ENCODE data around the gene MRPL2.
A peak's percentile ranks its signal among the peaks of the same experiment; 100 is the strongest.

MRPL2 gene

GRCh38 chr6:43074847-43075669 lies 15.8 kb upstream of the MRPL2 start:
- ATAC-seq (no peak), DNase-seq (no peak)
- no peaks in the 10 kb centered on the region for H3K9me3 Mint-ChIP-seq
- H3K4me3 Mint-ChIP-seq: peak overlapping the region; percentile 61
- H3K36me3 Mint-ChIP-seq (ENCODE audit: low read depth): peaks cover 1% of the 10 kb centered on the region
- H3K27me3 Mint-ChIP-seq: peaks cover 19% of the 10 kb centered on the region
- no peak overlapping the region for H3K27ac Mint-ChIP-seq
- peaks cover 5% of the 10 kb centered on the region for H3K4me1 Mint-ChIP-seq

GRCh38 chr6:43070028-43070632 lies 10.9 kb upstream of the MRPL2 start:
- ATAC-seq (peak; percentile 50), DNase-seq (no peak)
- no peak overlapping the region for H3K27ac Mint-ChIP-seq
- H3K4me3 Mint-ChIP-seq: no peak overlapping the region
- H3K4me1 Mint-ChIP-seq: no peaks in the 10 kb centered on the region
- H3K27me3 Mint-ChIP-seq: no peaks in the 10 kb centered on the region
- peaks cover 1% of the 10 kb centered on the region for H3K36me3 Mint-ChIP-seq (ENCODE audit: low read depth)
- no peaks in the 10 kb centered on the region for H3K9me3 Mint-ChIP-seq

GRCh38 chr6:43062818-43063217 lies 3.6 kb upstream of the MRPL2 start:
- no peaks in the 10 kb centered on the region for H3K27me3 Mint-ChIP-seq
- H3K27ac Mint-ChIP-seq: no peak overlapping the region
- DNase-seq (no peak), ATAC-seq (no peak)
- peaks cover 22% of the 10 kb centered on the region for H3K4me1 Mint-ChIP-seq
- H3K9me3 Mint-ChIP-seq: no peaks in the 10 kb centered on the region
- H3K4me3 Mint-ChIP-seq: no peak overlapping the region
- peaks cover 4% of the 10 kb centered on the region for H3K36me3 Mint-ChIP-seq (ENCODE audit: low read depth)

- Mint-ChIP-seq H3K9me3 (no peaks in the 10 kb centered on the region), H3K27me3 (no peaks in the 10 kb centered on the region), H3K36me3 (ENCODE audit: low read depth) (peaks cover 8% of the 10 kb centered on the region), H3K4me1 (peaks cover 26% of the 10 kb centered on the region), H3K27ac (no peak overlapping the region), H3K4me3 (no peak overlapping the region)
- no peak for ATAC-seq
- no peak for DNase-seq
Observed at GRCh38 chr6:43061861-43062260, 2.6 kb upstream of the MRPL2 start.

- Mint-ChIP-seq H3K36me3 (ENCODE audit: low read depth) (peaks cover 12% of the 10 kb centered on the region), H3K9me3 (no peaks in the 10 kb centered on the region)
- no peak for ATAC-seq
Observed at GRCh38 chr6:43060755-43061633, 1.8 kb upstream of the MRPL2 start.

GRCh38 chr6:43060034-43060754 lies 960 bp upstream of the MRPL2 start:
- peak overlapping the region; percentile 98 for H3K27ac Mint-ChIP-seq

More at GRCh38 chr6:43060755-43061633, 1.8 kb upstream of the MRPL2 start:
- no peak overlapping the region for H3K27ac Mint-ChIP-seq
- H3K4me1 Mint-ChIP-seq: peaks cover 30% of the 10 kb centered on the region
- H3K27me3 Mint-ChIP-seq: no peaks in the 10 kb centered on the region
- peak overlapping the region; percentile 96 for H3K4me3 Mint-ChIP-seq
- DNase-seq: no peak

GRCh38 chr6:43058531-43058930 lies 703 bp downstream of the MRPL2 start:
- Mint-ChIP-seq H3K9me3 (no peaks in the 10 kb centered on the region), H3K27me3 (no peaks in the 10 kb centered on the region), H3K27ac (peak overlapping the region; percentile 98), H3K36me3 (ENCODE audit: low read depth) (peaks cover 26% of the 10 kb centered on the region), H3K4me1 (peaks cover 37% of the 10 kb centered on the region), H3K4me3 (peak overlapping the region; percentile 96)
- DNase-seq (no peak), ATAC-seq (no peak)

More at GRCh38 chr6:43060034-43060754, 960 bp upstream of the MRPL2 start:
- ATAC-seq: no peak
- DNase-seq: no peak
- Mint-ChIP-seq H3K4me1 (peaks cover 31% of the 10 kb centered on the region), H3K4me3 (peak overlapping the region; percentile 96), H3K27me3 (no peaks in the 10 kb centered on the region), H3K36me3 (ENCODE audit: low read depth) (peaks cover 20% of the 10 kb centered on the region), H3K9me3 (no peaks in the 10 kb centered on the region)

GRCh38 chr6:43055966-43056365 lies 3.3 kb downstream of the MRPL2 start:
- H3K4me3 Mint-ChIP-seq: no peak overlapping the region
- peaks cover 30% of the 10 kb centered on the region for H3K36me3 Mint-ChIP-seq (ENCODE audit: low read depth)
- no peaks in the 10 kb centered on the region for H3K27me3 Mint-ChIP-seq
- peaks cover 53% of the 10 kb centered on the region for H3K4me1 Mint-ChIP-seq
- H3K9me3 Mint-ChIP-seq: no peaks in the 10 kb centered on the region
- H3K27ac Mint-ChIP-seq: no peak overlapping the region
- ATAC-seq (no peak), DNase-seq (no peak)

- peaks cover 35% of the 10 kb centered on the region for H3K36me3 Mint-ChIP-seq (ENCODE audit: low read depth)
- no peak for ATAC-seq
- H3K27ac Mint-ChIP-seq: peak overlapping the region; percentile 97
- H3K4me3 Mint-ChIP-seq: peak overlapping the region; percentile 97
- DNase-seq: no peak
- H3K4me1 Mint-ChIP-seq: peaks cover 46% of the 10 kb centered on the region
- no peaks in the 10 kb centered on the region for H3K9me3 Mint-ChIP-seq
- H3K27me3 Mint-ChIP-seq: no peaks in the 10 kb centered on the region
Observed at GRCh38 chr6:43054206-43054943, 4.9 kb downstream of the MRPL2 start.

- H3K27ac Mint-ChIP-seq: peak within 1 kb of the TSS; percentile 97
- peaks cover 45% of the 10 kb centered on the region for H3K4me1 Mint-ChIP-seq
- H3K9me3 Mint-ChIP-seq: no peaks in the 10 kb centered on the region
- H3K4me3 Mint-ChIP-seq: peak within 1 kb of the TSS; percentile 97
- H3K27me3 Mint-ChIP-seq: no peaks in the 10 kb centered on the region
- H3K36me3 Mint-ChIP-seq (ENCODE audit: low read depth): peaks cover 36% of the 10 kb centered on the region
- ATAC-seq (peak; percentile 99), DNase-seq (peak; percentile 92)
Observed at GRCh38 chr6:43053545-43054205, 5.6 kb downstream of the MRPL2 start, which contains the start of gene CUL7. TSS of gene CUL7 (minus strand) at chr6:43053851. CDS start at chr6:43052788, 1,063 bp downstream.

GRCh38 chr6:43052842-43053544 lies 6.2 kb downstream of the MRPL2 start:
- Mint-ChIP-seq H3K4me1 (peaks cover 39% of the 10 kb centered on the region), H3K9me3 (no peaks in the 10 kb centered on the region), H3K4me3 (peak overlapping the region; percentile 97), H3K36me3 (ENCODE audit: low read depth) (peaks cover 35% of the 10 kb centered on the region), H3K27me3 (no peaks in the 10 kb centered on the region), H3K27ac (peak overlapping the region; percentile 97)
- ATAC-seq (peak; percentile 14), DNase-seq (peak; percentile 31)

- H3K4me1 Mint-ChIP-seq: peaks cover 33% of the 10 kb centered on the region
- DNase-seq (no peak), ATAC-seq (no peak)
- peak overlapping the region; percentile 97 for H3K4me3 Mint-ChIP-seq
- H3K9me3 Mint-ChIP-seq: no peaks in the 10 kb centered on the region
- H3K27ac Mint-ChIP-seq: peak overlapping the region; percentile 97
- H3K36me3 Mint-ChIP-seq (ENCODE audit: low read depth): peaks cover 32% of the 10 kb centered on the region
- H3K27me3 Mint-ChIP-seq: no peaks in the 10 kb centered on the region
Observed at GRCh38 chr6:43052225-43052841, 6.9 kb downstream of the MRPL2 start.
